Activated effector memory CD4-positive, alpha-beta T cell treated with Interleukin-2 at 50 U/mL for 16 hours (primary cell): ENCODE data around the gene TUBGCP2.
A peak's percentile ranks its signal among the peaks of the same experiment; 100 is the strongest.

Experiments used
- DNase-seq: peaks from one replicate; pipeline ENCODE4 v3.0.0-alpha.2; 2020

Gene TUBGCP2

DNA sequence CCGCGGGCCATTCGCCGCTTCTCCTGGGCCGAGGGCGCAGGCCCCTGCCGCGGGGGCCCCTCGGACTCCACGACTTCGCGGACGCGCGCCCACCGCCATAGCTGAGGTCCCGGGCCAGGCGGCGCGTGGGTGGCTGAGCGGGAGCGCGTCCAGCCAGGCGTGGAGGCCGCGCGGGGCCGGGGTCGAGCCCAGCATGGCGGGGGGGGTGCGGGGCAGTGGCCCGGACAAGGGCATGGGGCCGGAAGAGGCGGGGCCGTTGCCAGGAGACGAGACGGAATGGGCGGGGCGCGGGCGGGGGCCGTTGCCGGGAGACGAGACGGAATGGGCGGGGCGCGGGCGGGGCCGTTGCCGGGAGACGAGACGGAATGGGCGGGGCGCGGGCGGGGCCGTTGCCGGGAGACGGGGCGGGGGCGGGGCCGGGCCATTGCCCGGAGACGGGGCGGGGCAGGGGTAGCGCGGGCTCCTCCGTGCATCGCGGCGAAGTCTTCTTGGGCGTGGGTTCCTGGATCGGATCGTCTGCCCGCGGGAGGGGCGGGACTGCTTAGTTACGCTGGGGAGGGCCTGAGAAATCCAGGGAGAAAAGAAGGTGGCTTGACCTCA is 46.8 kb downstream of the TUBGCP2 start:
- peak; percentile 80 for DNase-seq

- peak; percentile 41 for DNase-seq
Measured at GRCh38 chr10:133260895-133261725, 47.6 kb downstream of the TUBGCP2 start.

DNA sequence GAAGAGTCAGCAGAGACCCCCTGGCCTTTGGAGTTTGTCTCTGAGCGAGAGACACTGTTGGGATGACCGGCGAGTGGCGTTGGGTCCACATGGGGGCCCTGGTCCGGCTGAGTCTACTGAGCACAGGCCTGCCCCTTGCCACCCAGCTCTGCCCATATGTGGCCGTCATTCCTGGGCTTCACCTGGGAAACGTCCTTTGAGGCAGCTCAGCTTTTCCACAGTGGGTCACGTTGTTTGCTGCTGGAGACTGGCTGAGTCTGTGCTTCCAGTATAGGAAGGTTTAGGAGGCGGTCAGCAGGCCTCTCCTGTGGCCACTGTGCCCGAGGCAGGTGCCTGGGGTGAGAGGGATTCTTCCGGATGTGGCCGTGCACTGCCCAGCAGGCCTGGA is 49.1 kb downstream of the TUBGCP2 start:
- DNase-seq, result no peak

DNA sequence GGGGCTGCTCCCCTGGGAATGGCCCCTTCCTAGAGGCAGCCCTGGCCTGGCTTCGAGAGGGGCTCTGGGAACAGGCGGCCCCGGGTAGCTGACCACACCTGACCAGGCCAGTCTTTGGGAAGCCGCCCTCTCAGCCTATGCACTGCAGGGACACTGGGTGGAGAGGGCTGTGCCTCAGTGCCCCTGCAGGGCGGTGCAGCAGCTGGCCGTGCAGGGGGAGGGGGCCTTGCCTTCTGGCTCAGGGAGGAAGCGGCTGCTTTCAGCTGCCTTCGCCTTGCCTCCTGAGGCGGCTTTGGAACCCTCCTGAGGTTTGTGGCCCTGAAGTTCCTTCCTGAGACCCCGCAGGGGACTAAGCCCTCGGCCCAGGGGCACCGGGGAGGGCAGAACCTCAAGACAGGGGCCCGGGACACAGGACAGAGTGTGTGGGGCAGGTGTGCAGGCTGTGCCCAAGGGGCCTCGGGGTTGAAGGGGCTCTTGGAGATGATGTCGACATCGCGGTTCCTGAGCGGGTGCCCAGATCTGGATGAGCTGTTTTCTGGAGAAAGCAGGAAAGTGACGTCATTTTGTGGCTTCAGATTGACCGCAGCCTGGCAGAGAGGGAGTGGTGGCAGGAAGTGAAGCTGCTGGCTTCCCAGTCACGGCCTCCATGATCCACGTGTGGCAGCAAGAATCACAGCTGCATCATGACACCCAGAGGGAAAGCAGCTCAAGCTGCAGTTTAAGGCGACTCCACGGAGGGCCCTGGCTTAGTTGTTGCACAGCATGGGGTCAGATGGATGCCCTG is 49.7 kb downstream of the TUBGCP2 start:
- DNase-seq, result peak; percentile 75

DNA sequence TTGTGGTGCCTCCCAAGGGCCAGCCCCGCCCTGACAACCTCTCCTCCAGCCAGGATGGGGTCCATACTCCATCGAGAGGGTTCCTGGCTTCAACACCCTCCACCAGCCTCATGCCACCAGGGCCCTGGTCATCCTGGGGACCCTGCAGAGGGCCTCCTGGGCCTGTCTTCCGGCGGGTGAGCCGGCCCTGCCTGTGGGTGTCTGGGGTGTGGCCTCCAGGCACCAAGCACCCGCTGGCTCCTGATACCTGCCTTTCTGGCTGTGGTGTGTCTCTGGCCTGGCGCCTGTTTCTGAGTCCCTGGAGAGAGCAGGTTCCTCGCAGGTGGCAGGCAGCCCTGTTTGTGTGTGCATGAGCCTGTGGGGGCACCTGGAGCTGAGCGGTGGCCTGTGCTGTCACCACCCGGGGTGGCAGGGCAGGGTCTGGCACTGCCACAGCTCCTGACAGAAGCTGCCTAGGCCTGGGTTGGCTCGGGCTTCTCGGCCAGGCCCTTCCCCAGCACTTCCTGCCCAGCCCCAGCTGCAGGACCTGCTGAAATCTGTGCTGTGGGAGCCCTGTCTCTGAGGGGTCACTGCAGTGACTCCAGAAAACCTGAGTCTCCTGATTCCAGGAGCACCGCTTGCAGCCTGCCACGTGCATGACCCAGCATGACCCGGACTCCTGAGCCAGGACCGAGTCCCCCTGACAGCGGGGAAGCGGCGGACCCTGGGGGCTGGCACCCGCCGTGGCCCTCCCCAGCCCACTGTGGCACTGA is 50.4 kb downstream of the TUBGCP2 start:
- peak; percentile 32 for DNase-seq

DNA sequence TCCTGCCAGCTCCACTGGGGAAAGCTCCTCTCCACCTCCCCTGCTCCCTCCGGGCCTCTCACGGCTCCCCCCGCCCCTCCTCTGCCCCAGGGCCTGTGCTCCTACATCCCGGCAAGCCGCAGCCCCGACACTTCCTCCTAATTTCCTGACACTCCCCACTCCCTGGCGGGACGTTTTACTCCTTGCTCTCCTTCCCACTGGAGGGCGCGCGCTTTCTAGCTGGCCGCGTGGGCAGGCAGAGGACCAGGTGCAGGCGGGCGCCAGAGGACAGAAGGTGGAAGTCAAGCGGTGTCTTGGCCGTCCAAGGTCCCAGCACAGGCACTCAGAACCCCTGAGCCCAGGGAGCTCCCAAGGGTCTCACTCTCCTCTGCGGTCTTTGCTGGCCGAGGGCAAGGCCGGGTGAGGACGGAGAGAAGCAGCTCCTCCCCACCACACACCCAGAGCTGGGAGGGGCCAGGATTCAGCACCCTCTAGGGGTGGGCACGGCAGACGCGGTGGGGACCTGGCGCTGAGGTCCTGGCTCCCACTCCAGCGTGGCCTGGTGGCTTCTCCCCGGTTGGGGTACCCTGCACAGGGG is 51.1 kb downstream of the TUBGCP2 start:
- DNase-seq, result no peak

GRCh38 chr10:133255323-133255722 is 53.3 kb downstream of the TUBGCP2 start:
- no peak for DNase-seq

- no peak for DNase-seq
Measured at GRCh38 chr10:133254421-133255120, 54.1 kb downstream of the TUBGCP2 start.

- no peak for DNase-seq
Measured at GRCh38 chr10:133253361-133253955, 55.2 kb downstream of the TUBGCP2 start.

DNA sequence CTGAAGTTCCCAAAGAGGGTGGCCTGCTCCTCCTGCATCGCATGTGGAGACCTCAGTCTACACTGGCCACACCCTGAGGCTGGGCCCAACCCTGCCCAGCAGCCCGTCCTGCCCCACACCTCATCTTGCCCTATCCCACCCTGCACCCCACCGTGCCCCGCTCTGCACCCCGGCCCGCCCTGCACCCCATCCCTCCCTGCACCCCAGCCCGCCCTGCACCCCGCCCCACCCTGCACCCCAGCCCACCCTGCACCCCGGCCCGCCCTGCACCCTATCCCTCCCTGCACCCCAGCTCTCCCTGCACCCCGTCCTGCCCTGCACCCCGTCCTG is 56.5 kb downstream of the TUBGCP2 start:
- DNase-seq, result no peak

DNA sequence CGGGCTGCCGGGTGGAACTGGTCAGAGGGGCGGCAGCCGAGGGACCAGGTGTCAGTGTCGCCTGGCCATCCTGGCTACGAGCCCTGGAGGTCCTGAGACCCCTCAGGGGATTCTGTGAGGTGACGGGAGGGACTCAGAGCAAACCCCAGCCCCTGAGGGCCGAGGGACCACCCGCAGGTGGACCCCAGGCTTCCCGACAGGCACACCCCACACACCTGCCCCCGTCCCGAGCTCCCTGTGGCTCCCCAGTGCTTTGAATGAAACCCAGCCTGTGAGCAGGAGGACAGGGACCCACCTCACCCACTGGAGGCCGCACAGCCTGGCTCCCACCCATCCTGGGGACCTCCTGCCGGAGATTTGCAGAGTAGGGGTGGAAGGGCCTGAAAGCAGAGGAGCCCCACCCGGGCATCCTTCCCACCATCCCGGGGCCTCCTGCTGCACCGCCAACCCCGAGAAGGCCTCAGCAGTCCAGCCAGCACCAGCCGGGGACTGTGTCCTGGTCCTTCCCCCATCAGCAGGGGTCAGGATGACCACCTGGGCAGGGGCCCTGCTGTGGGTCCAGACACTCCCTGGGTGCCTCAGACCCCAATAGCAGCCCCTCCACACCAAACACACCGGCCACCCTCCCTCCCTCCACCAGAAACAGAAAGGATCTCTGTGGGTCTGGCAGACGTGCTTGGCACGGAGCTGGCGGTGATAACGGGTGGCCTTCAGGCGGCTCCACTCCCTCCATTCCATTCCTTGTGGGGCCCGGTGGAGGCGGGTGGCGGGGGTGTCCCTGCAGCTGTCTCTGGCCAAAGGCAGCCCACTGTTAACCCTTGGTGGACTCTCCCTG is 57.1 kb downstream of the TUBGCP2 start:
- no peak for DNase-seq

GRCh38 chr10:133249975-133250754 is 58.5 kb downstream of the TUBGCP2 start:
- DNase-seq, result no peak

DNA sequence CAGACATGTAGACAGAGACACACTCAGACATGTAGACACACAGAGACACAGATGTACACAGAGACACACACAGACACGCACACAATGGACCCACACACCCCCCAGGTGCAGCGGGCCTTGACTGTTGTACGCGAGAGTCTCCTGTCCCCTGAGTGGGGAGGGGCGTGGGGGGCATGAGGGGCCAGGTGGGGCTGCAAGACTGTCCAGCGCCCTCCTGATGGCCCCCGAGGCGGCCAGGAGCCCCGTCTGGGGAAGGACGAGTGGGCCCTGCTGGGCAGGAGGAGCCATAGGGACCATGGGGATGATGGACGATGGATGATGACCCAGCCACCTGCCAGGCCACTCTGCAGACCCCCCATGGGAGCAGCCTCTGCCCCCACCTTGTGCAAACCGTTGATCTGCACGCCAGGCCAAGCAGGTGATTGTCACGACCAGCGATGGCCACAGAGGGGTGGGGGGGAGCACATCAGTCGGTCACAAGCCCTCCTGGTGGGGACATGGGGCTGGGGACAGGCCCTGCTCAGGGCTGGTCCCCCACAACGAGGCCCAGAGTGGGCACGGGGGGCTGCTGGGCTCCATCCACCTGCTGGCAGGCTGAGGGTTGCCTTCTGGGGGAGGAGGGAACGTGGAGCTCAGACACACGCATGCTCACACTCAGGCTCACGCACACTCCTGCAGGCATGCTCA is 59.4 kb downstream of the TUBGCP2 start:
- no peak for DNase-seq

GRCh38 chr10:133248334-133248715 is 60.3 kb downstream of the TUBGCP2 start:
- DNase-seq, result no peak

- DNase-seq, result no peak
Measured at GRCh38 chr10:133247681-133248333, 60.9 kb downstream of the TUBGCP2 start.

GRCh38 chr10:133246236-133246626 is 62.4 kb downstream of the TUBGCP2 start:
- DNase-seq, result no peak

DNA sequence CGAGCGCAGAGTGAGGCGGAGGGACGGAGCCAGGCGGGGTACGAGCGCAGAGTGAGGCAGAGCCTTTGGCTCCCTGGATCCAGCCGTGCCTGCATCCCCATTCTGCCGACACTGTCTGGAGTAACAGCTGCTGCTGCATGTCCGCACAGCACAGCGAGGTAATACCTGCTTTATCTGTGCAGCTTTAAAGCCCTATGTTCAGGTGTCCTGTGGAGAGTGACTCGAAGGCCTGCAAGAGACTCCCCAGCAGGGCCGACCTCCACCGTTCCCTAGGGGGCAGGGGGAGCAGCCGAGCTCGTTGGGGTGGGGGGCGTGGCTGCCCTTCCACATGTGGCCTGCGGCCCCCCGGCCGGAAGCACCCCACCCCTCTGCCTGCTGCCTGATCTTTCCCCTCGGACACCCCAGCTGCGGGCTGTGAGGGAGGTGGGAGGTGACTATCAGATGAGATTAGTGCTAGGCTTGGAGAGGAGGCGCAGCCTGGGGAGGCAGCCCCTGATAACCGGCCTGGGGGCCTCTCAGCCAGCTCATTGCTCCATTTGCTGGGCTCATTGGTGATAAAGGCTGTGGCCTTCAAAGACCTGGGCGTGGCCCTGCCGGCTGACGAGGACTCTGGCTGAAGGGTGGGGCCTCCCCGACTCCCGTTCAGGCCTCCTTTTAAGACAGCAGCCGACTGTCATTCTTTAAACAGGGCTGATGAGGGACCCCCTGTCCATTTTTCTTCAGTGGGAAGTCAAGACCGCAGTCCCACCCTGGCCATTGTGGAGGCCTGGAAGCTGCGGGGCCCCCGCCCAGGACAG is 63.0 kb downstream of the TUBGCP2 start:
- DNase-seq, result no peak

GRCh38 chr10:133243593-133243992 is 65.1 kb downstream of the TUBGCP2 start:
- no peak for DNase-seq
